Endodermal cell (in vitro differentiated cells): ENCODE measurements around the gene RPP25. TPM values are rescaled to one million over a fixed set of nuclear protein-coding genes. Genes with fewer than 3 reads are reported as not detected.

Source experiments
- DNase-seq: peaks from one replicate; pipeline ENCODE4 v3.0.0-alpha.2; 2017
- H3K27ac ChIP-seq: 2 replicates; pipeline ENCODE4 v1.5.1; 2013; ENCODE audit warnings: mild to moderate bottlenecking, low read depth, low read length, moderate library complexity
- H3K27me3 ChIP-seq: 2 replicates; pipeline ENCODE4 v1.6.1; 2013; ENCODE audit warnings: mild to moderate bottlenecking, low read length, moderate library complexity; ENCODE audit not compliant: insufficient read depth, control insufficient read depth, poor library complexity, severe bottlenecking
- H3K36me3 ChIP-seq: 2 replicates; pipeline ENCODE4 v1.7.0; 2013; ENCODE audit warnings: mild to moderate bottlenecking, low read length, moderate library complexity; ENCODE audit not compliant: control insufficient read depth, insufficient read depth
- H3K4me1 ChIP-seq: one replicate; pipeline ENCODE4 v1.7.0; 2013; ENCODE audit warnings: low read length; ENCODE audit not compliant: control insufficient read depth, insufficient read depth
- H3K4me3 ChIP-seq: 2 replicates; pipeline ENCODE4 v1.5.1; 2013; ENCODE audit warnings: mild to moderate bottlenecking, low read length, moderate library complexity
- H3K9ac ChIP-seq: 2 replicates; pipeline ENCODE4 v1.6.1; 2013; ENCODE audit warnings: mild to moderate bottlenecking, low read length, moderate library complexity; ENCODE audit not compliant: poor library complexity, severe bottlenecking; ENCODE audit errors: extremely low read depth
- H3K9me3 ChIP-seq: 2 replicates; pipeline ENCODE4 v1.6.1; 2013; ENCODE audit warnings: mild to moderate bottlenecking, low read length, moderate library complexity; ENCODE audit not compliant: control insufficient read depth
- H3K27ac Mint-ChIP-seq: 2 replicates; pipeline ENCODE4 v1.8.0; 2020; ENCODE audit warnings: mixed read lengths
- H3K27me3 Mint-ChIP-seq: 2 replicates; pipeline ENCODE4 v1.8.0; 2021; ENCODE audit warnings: mild to moderate bottlenecking, mixed read lengths; ENCODE audit not compliant: insufficient read depth
- H3K36me3 Mint-ChIP-seq: 2 replicates; pipeline ENCODE4 v1.8.0; 2020; ENCODE audit warnings: low read depth, mixed read lengths
- H3K4me1 Mint-ChIP-seq: 2 replicates; pipeline ENCODE4 v1.8.0; 2020; ENCODE audit warnings: mixed read lengths
- H3K4me3 Mint-ChIP-seq: 2 replicates; pipeline ENCODE4 v1.8.0; 2020; ENCODE audit warnings: mild to moderate bottlenecking, moderate library complexity, mixed read lengths
- H3K9me3 Mint-ChIP-seq: 2 replicates; pipeline ENCODE4 v1.8.0; 2020; ENCODE audit warnings: mild to moderate bottlenecking, mixed read lengths
- CTCF ChIP-seq: fragments of 200-600 bp; sonication (generic); conservative IDR thresholded peaks from 2 replicates; pipeline ENCODE4 v1.5.0; 2021; ENCODE audit warnings: antibody characterized with exemption, mild to moderate bottlenecking
- WGBS, 2 experiments: methylation state at CpG; one replicate each; pipeline versions ENCODE4 v1.1.5 to v1.1.7; 2013; ENCODE audit warnings: missing lambda C conversion rate in 2 of 2, mixed read lengths in 1 of 2; ENCODE audit not compliant: insufficient coverage in 1 of 2, insufficient read length in 1 of 2; 5-methylcytosine and 5-hydroxymethylcytosine counted together
- total RNA-seq, 2 donors: library from RNA; stranded (reverse); fragmentation: NEBNext Ultra II Directional in 1 of 2; extraction: Animal tissue kit (Norgen Biotek cat#: 25700) in 1 of 2; gene quantifications; 2 replicates in 1 of 2; 3 replicates in 1 of 2; pipeline ENCODE4 v1.2.1, GENCODE V29; 2021

The RPP25 gene
- total RNA-seq, 2 donors from 2014 or later: 4.6 to 9.9 TPM

DNA sequence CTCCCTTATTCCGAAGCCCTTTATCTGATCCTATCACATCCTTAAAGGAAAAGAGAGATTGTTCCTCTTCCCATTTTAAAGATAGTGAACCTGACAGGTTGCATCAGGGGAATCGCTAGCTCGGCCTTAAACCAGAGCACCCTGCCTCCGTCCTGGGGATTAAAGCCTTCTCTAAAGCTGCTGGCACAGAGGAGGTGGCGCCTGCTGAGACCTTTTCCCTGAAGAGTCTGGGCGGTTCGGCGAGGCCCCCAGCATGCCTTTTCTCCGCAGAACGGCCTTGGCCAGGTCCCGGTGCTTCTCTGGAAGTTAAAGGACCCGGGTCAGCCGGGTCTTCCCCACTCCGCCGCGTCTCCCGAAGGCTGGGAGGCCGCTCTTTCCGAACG lies 50.5 kb downstream of the RPP25 start:
- Mint-ChIP-seq H3K36me3 (peaks cover 52% of the 10 kb centered on the region), H3K4me1 (peaks cover 17% of the 10 kb centered on the region), H3K4me3 (peak overlapping the region; percentile 96), H3K27me3 (no peaks in the 10 kb centered on the region), H3K27ac (peak overlapping the region; percentile 92), H3K9me3 (no peaks in the 10 kb centered on the region)
- H3K27me3 ChIP-seq: no peaks in the 10 kb centered on the region
- no peaks in the 10 kb centered on the region for H3K9me3 ChIP-seq
- no peak for TF ChIP-seq CTCF
- peak overlapping the region; percentile 87 for H3K4me3 ChIP-seq
- H3K4me1 ChIP-seq: peaks cover 10% of the 10 kb centered on the region
- peaks cover 46% of the 10 kb centered on the region for H3K36me3 ChIP-seq
- H3K27ac ChIP-seq: peak overlapping the region; percentile 66
- WGBS, 2 experiments: 0% methylated on average over 10 to 20 of the region's 20 CpGs
- peak; percentile 81 for DNase-seq
- peak overlapping the region; percentile 78 for H3K9ac ChIP-seq

Other genes with a start within 250 kb of the RPP25 start
- gene CYP1A1, start 231.2 kb downstream of the RPP25 start, total RNA-seq: not detected
- gene CYP1A2, start 207.9 kb downstream of the RPP25 start, total RNA-seq: not detected
- 10 to 100 TPM; 64.3 to 68.5 TPM for gene CSK, start 174.7 kb downstream of the RPP25 start, total RNA-seq
- gene LMAN1L, start 143.9 kb downstream of the RPP25 start, total RNA-seq: not detected
- gene CPLX3, start 130.1 kb downstream of the RPP25 start, total RNA-seq: not detected
- gene ULK3, start 113.6 kb downstream of the RPP25 start, total RNA-seq: 10 to 100 TPM; 33.9 to 36.2 TPM
- gene SCAMP2, start 83.4 kb downstream of the RPP25 start, total RNA-seq: 10 to 100 TPM; 47.5 to 50.9 TPM
- 10 to 100 TPM; 50.3 to 59.2 TPM for gene MPI, start 66.7 kb downstream of the RPP25 start, total RNA-seq
- gene FAM219B, start 49.9 kb downstream of the RPP25 start, total RNA-seq: 100 to 1,000 TPM; 109 to 112 TPM
- gene COX5A, start 18.7 kb downstream of the RPP25 start, total RNA-seq: 100 to 1,000 TPM; 243 to 279 TPM
- gene SCAMP5, start 38.8 kb upstream of the RPP25 start, total RNA-seq: 10 to 100 TPM; 21.9 to 33.5 TPM
- 10 to 100 TPM; 15.9 to 24.5 TPM for gene PPCDC, start 66.8 kb upstream of the RPP25 start, total RNA-seq
- 10 to 100 TPM; 19.0 to 22.2 TPM for gene C15orf39, start 245.1 kb upstream of the RPP25 start, total RNA-seq